K562 (cell line): ENCODE data around the gene TERC. TPM values are rescaled to one million over a fixed set of nuclear protein-coding genes. Genes with fewer than 3 reads are reported as not detected.

Experiments used
- ARHGAP35 ChIP-seq: fragments of 450-650 bp; IDR thresholded peaks from 2 replicates; pipeline ENCODE4 v1.6.1; 2018; ENCODE audit not compliant: partially characterized antibody
- BCOR ChIP-seq: fragments of 450-650 bp; IDR thresholded peaks from 2 replicates; pipeline ENCODE4 v1.6.1; 2016
- CEBPZ ChIP-seq: fragments of 150-350 bp; IDR thresholded peaks from 2 replicates; pipeline ENCODE4 v1.6.1; 2014; ENCODE audit warnings: low read depth, mild to moderate bottlenecking, low read length, borderline replicate concordance
- CXXC5 ChIP-seq: fragments of 250-450 bp; sonication (Bioruptor Pico); IDR thresholded peaks from 2 replicates; pipeline ENCODE4 v1.8.0; 2022; ENCODE audit warnings: inconsistent platforms, mild to moderate bottlenecking, moderate library complexity
- GTF2A2 ChIP-seq: IDR thresholded peaks from 2 replicates; pipeline ENCODE4 v1.6.1; 2016; ENCODE audit warnings: mild to moderate bottlenecking, missing genetic modification characterization, missing compliant biosample characterization
- IFI16 ChIP-seq: fragments of 250-450 bp; sonication (Bioruptor Pico); IDR thresholded peaks from 2 replicates; pipeline ENCODE4 v2.1.2; 2022; ENCODE audit warnings: mild to moderate bottlenecking, inconsistent platforms
- MAFG ChIP-seq: fragments of 450-650 bp; conservative IDR thresholded peaks from 2 replicates; pipeline ENCODE4 v1.6.1; 2016; ENCODE audit warnings: missing genetic modification characterization, missing compliant biosample characterization
- MXI1 ChIP-seq: IDR thresholded peaks from 2 replicates; pipeline ENCODE4 v1.6.1; 2011; ENCODE audit warnings: low read depth, mild to moderate bottlenecking, improper control_type of control experiment, low read length
- PBX2 ChIP-seq, 2 experiments: IDR thresholded peaks in 1 of 2; conservative IDR thresholded peaks in 1 of 2; 2 replicates each; pipeline ENCODE4 v1.6.1; 2016; ENCODE audit warnings: low read depth in 2 of 2, mild to moderate bottlenecking in 1 of 2, missing compliant biosample characterization in 1 of 2, missing genetic modification characterization in 1 of 2, moderate library complexity in 1 of 2
- POLR2H ChIP-seq: IDR thresholded peaks from 2 replicates; pipeline ENCODE4 v1.6.1; 2016; ENCODE audit warnings: missing genetic modification characterization, low read depth, mild to moderate bottlenecking, control low read depth, missing compliant biosample characterization, moderate library complexity
- SMARCE1 ChIP-seq: fragments of 450-650 bp; IDR thresholded peaks from 2 replicates; pipeline ENCODE4 v1.7.1; 2016; ENCODE audit warnings: mild to moderate bottlenecking
- SNRNP70 ChIP-seq: fragments of 200-400 bp; formaldehyde crosslinking; optimal IDR thresholded peaks from 2 replicates; pipeline ENCODE3; 2017; ENCODE audit warnings: low read depth, low read length
- STAT5A ChIP-seq: IDR thresholded peaks from 2 replicates; pipeline ENCODE4 v1.6.1; 2012; ENCODE audit warnings: low read length, inconsistent platforms, borderline replicate concordance
- TEAD1 ChIP-seq, 2 experiments: fragments of 450-650 bp in 1 of 2; sonication (generic) in 1 of 2; formaldehyde crosslinking; IDR thresholded peaks; 2 replicates each; pipeline versions ENCODE4 v1.4.0 to v1.8.0; 2020 to 2022; ENCODE audit warnings: mild to moderate bottlenecking in 2 of 2, missing genetic modification reagents in 1 of 2
- TFE3 ChIP-seq: fragments of 450-650 bp; formaldehyde crosslinking; IDR thresholded peaks from 2 replicates; pipeline ENCODE4 v1.4.0; 2020; ENCODE audit warnings: mild to moderate bottlenecking, mixed read lengths
- ZNF253 ChIP-seq: fragments of 250-450 bp; sonication (Bioruptor Pico); conservative IDR thresholded peaks from 2 replicates; pipeline ENCODE4 v1.6.1; 2021; ENCODE audit warnings: mild to moderate bottlenecking
- ZNF764 ChIP-seq: fragments of 250-450 bp; sonication (Bioruptor Pico); IDR thresholded peaks from 2 replicates; pipeline ENCODE4 v1.4.0; 2020; ENCODE audit warnings: low read depth, mild to moderate bottlenecking, moderate library complexity
- polyA plus RNA-seq, 8 experiments: library from polyadenylated mRNA; depleted of rRNA in 4 of 8; stranded (reverse) in 5 of 8; unstranded in 3 of 8; fragments of >200 nt; fragmentation: Nextera tagmentation in 2 of 8; fragmentation: Illumina TruSeq in 1 of 8; extraction: Ambion mirVana in 2 of 8; extraction: Trizol in 1 of 8; gene quantifications; 2 replicates each; pipeline versions ENCODE4 v1.2.1 to v1.2.3, GENCODE V29; 2011 to 2014; ENCODE audit warnings: inconsistent platforms in 1 of 8, missing spikeins in 1 of 8
- total RNA-seq, 7 experiments: library from RNA; depleted of rRNA in 6 of 7; stranded (reverse); fragments of >200 nt in 6 of 7; fragmentation: Illumina TruSeq in 2 of 7; extraction: Trizol in 2 of 7; gene quantifications; 2 replicates each; pipeline versions ENCODE4 v1.2.1 to v1.2.3, GENCODE V29; 2011 to 2021; ENCODE audit warnings: low replicate concordance in 1 of 7
- TF ChIP-seq, protein P1 (sequence below): sonication (generic); formaldehyde crosslinking; IDR thresholded peaks from 2 replicates; pipeline ENCODE4 v1.8.1; 2023; ENCODE audit warnings: mild to moderate bottlenecking, missing genetic modification reagents

The TERC gene
- total and polyA plus RNA-seq, 9 of the 15 experiments (the other 6 are each of a cell fraction or from before 2014, with no cell fraction given): 0.77 to 234 (median 27.9) TPM; not detected in 3

- TF ChIP-seq TEAD1 (CRISPR knock-in tag; IDR thresholded peaks at IDR 0.05) (peak in 1 of 2 experiments; percentile 48; a peak in 1 of 4 replicates), ARHGAP35 (peak; percentile 60), CEBPZ (no peak), BCOR (0 out of 2 replicates have a peak, but pooled peaks have one; percentile 26), POLR2H (tag) (peak; percentile 97), CXXC5 (CRISPR knock-in tag) (peak; percentile 83), SNRNP70 (no peak), TFE3 (CRISPR knock-in tag) (no peak), MAFG (tag) (no peak), PBX2 (CRISPR knock-in tag; IDR thresholded peaks at IDR 0.05; ENCODE audit: low read depth) (no peak), PBX2 (tag; conservative IDR thresholded peaks at IDR 0.05; ENCODE audit: low read depth) (no peak), GTF2A2 (peak; percentile 87), MXI1 (no peak), SMARCE1 (no peak), ZNF253 (no peak), ZNF764 (CRISPR knock-in tag) (no peak), IFI16 (CRISPR knock-in tag) (no peak), STAT5A (peak; percentile 16; the same call in 1 of the 2 replicates)
- TF ChIP-seq, protein P1, sequence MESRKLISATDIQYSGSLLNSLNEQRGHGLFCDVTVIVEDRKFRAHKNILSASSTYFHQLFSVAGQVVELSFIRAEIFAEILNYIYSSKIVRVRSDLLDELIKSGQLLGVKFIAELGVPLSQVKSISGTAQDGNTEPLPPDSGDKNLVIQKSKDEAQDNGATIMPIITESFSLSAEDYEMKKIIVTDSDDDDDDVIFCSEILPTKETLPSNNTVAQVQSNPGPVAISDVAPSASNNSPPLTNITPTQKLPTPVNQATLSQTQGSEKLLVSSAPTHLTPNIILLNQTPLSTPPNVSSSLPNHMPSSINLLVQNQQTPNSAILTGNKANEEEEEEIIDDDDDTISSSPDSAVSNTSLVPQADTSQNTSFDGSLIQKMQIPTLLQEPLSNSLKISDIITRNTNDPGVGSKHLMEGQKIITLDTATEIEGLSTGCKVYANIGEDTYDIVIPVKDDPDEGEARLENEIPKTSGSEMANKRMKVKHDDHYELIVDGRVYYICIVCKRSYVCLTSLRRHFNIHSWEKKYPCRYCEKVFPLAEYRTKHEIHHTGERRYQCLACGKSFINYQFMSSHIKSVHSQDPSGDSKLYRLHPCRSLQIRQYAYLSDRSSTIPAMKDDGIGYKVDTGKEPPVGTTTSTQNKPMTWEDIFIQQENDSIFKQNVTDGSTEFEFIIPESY (CRISPR knock-in tag): peak; percentile 11; the same call in 1 of the 2 replicates
Observed at GRCh38 chr3:169764882-169765612, at the start of gene TERC (continued).
